ENCODE results near the gene TRIM28. TPM values are rescaled to one million over a fixed set of nuclear protein-coding genes. Genes with fewer than 3 reads are reported as not detected.
A peak's percentile ranks its signal among the peaks of the same experiment; 100 is the strongest.

The TRIM28 gene
- total RNA-seq, 1 experiment from 2014 or later: 908 TPM

DNA sequence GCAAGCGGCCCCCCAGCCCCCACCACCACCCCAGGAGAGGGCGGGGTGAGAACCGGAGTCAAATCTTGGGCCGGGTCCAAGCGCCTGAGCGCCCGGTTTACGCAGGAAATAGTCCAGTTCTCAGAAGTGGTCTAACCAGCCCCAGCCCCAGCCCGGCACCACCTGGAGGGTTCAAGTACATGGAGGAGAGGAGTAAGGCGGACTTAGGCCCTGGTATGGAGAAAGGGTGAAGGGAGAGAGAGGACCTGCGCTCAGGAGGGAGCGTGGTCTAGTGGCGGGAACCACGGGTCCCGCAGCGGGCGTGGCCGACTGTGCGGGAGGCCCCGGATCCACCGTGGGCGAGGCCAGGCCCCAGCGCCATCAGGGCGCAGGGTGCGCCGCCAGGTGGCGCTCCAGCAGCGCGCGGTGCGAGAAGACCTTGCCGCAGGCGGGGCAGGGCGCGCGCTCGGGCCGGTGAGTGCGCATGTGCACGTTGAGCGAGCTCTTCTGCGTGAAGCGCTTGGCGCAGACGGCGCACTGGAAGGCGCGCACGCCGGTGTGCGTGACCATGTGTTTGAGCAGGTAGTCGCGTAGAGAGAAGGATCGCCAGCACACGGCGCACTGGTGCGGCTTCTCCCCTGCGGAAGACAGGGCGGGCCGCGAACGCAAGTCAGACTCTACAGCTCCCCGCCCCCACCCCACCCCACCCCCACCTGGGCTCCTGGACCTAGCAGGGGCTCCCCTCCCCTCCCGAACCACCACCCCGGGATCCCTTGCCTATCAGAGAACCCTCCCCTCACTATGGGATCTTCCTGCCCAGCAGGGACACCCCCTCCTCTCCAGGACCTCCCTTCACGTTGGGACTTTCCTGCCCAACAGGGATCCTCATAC, 29.9 kb upstream of the TRIM28 start:
- Histone ChIP-seq H3K79me2 (ENCODE audit: insufficient read depth, low read length) (peaks cover 50% of the 10 kb centered on the region), H2AFZ (ENCODE audit: low read depth, low read length, poor library complexity, severe bottlenecking) (no peak overlapping the region), H4K20me1 (ENCODE audit: insufficient read depth) (no peaks in the 10 kb centered on the region), H3K9me3 (ENCODE audit: control insufficient read depth in 1 of 2, insufficient read depth in 1 of 2, low read depth in 1 of 2, low read length in 2 of 2) (no peaks in the 10 kb centered on the region), H3K27ac (ENCODE audit: low read depth, low read length) (peak overlapping the region; percentile 80), H3K9ac (ENCODE audit: low read length) (peak overlapping the region; percentile 95), H3K4me2 (ENCODE audit: low read length) (peak overlapping the region; percentile 98), H3K9me2 (ENCODE audit: insufficient read depth) (no peaks in the 10 kb centered on the region), H3K36me3 (ENCODE audit: control insufficient read depth in 1 of 2, insufficient read depth in 2 of 2, low read length in 2 of 2) (peaks cover 2 to 17% of the 10 kb centered on the region in 2 experiments; a peak in 2 of 4 replicates), H3K27me3 (ENCODE audit: insufficient read depth, low read length) (no peaks in the 10 kb centered on the region), H3K4me1 (ENCODE audit: control insufficient read depth in 1 of 2, insufficient read depth in 2 of 2, low read length in 2 of 2) (peaks cover 11 to 32% of the 10 kb centered on the region in 2 experiments), H3K4me3 (replicated peaks in 1 of 2; ENCODE audit: low read depth in 1 of 2, low read length in 2 of 2) (peak overlapping the region; percentile 78 to 91)
- intact Hi-C loops (cut with micrococcal nuclease): no loop called here
- ChIA-PET CTCF (interaction anchor here (0.6 to 1.6 kb wide), 11 partner anchors 8 to 1194 kb away, joined by 3 to 11 read pairs (median 5); partner anchors contain the start of genes TRIM28, ZNF497 and ZNF543), POLR2A (interaction anchor here (0.8 to 2.1 kb wide), 12 partner anchors 14 to 286 kb away, joined by 3 to 12 read pairs (median 6); partner anchors contain the start of genes CHMP2A, TRIM28, ZNF446 and ZNF497), RAD21 (ENCODE audit: low non-redundant PET in 1 of 2, low total read pairs in 2 of 2, uncharacterized antibody in 2 of 2, unreplicated experiment in 2 of 2) (interaction anchor here in 1 of 2 experiments (0.5 to 1.0 kb wide), 3 partner anchors 41 to 295 kb away, joined by 3 to 10 read pairs (median 4); partner anchors contain the start of gene CHMP2A)
- BruUV-seq (replicated peaks): no TSS peak
- ATAC-seq: peak; percentile 85
- DNase-seq (ENCODE audit: low read depth, low spot score): peak; percentile 86
- TF ChIP-seq, protein P1, sequence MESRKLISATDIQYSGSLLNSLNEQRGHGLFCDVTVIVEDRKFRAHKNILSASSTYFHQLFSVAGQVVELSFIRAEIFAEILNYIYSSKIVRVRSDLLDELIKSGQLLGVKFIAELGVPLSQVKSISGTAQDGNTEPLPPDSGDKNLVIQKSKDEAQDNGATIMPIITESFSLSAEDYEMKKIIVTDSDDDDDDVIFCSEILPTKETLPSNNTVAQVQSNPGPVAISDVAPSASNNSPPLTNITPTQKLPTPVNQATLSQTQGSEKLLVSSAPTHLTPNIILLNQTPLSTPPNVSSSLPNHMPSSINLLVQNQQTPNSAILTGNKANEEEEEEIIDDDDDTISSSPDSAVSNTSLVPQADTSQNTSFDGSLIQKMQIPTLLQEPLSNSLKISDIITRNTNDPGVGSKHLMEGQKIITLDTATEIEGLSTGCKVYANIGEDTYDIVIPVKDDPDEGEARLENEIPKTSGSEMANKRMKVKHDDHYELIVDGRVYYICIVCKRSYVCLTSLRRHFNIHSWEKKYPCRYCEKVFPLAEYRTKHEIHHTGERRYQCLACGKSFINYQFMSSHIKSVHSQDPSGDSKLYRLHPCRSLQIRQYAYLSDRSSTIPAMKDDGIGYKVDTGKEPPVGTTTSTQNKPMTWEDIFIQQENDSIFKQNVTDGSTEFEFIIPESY (IDR thresholded peaks at IDR 0.05; ENCODE audit: extremely low read depth, insufficient replicate concordance, low read length): no peak
- TF ChIP-seq CEBPB (IDR thresholded peaks at IDR 0.05; ENCODE audit: low read depth): no peak
- TF ChIP-seq POLR2A (IDR thresholded peaks at IDR 0.05; ENCODE audit: borderline replicate concordance, extremely low read depth, insufficient read depth, insufficient read length): peak; percentile 77
- no peak for TF ChIP-seq FOSL1 (IDR thresholded peaks at IDR 0.05; ENCODE audit: low read depth)
- TF ChIP-seq, protein P2, sequence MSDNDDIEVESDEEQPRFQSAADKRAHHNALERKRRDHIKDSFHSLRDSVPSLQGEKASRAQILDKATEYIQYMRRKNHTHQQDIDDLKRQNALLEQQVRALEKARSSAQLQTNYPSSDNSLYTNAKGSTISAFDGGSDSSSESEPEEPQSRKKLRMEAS (IDR thresholded peaks at IDR 0.05): peak; percentile 96
- no peak for TF ChIP-seq SRF (IDR thresholded peaks at IDR 0.05; ENCODE audit: low read depth)
- TF ChIP-seq EGR1 (IDR thresholded peaks at IDR 0.05; ENCODE audit: low read depth): no peak
- TF ChIP-seq ZNF274 (IDR thresholded peaks at IDR 0.05; ENCODE audit: low read depth, low read length): no peak
- TF ChIP-seq ZFX (IDR thresholded peaks at IDR 0.05): peak; percentile 69; the same call in 1 of the 2 replicates
- peak; percentile 73 for TF ChIP-seq RAD21 (IDR thresholded peaks at IDR 0.05; ENCODE audit: low read depth)
- TF ChIP-seq SP1 (IDR thresholded peaks at IDR 0.05; ENCODE audit: low read depth): peak; percentile 59
- TF ChIP-seq POLR2AphosphoS5 (IDR thresholded peaks at IDR 0.05; ENCODE audit: low read depth, low read length): peak; percentile 96
- peak; percentile 51 for TF ChIP-seq TCF7L2 (IDR thresholded peaks at IDR 0.05; ENCODE audit: borderline replicate concordance, extremely low read depth, insufficient read depth, insufficient read length)
- TF ChIP-seq, protein P3, sequence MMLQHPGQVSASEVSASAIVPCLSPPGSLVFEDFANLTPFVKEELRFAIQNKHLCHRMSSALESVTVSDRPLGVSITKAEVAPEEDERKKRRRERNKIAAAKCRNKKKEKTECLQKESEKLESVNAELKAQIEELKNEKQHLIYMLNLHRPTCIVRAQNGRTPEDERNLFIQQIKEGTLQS (IDR thresholded peaks at IDR 0.05): no peak
- peak; percentile 87 for TF ChIP-seq CBX3 (IDR thresholded peaks at IDR 0.05; ENCODE audit: low read depth)
- TF ChIP-seq EZH2phosphoT487 (IDR thresholded peaks at IDR 0.05; ENCODE audit: borderline replicate concordance): no peak
- TF ChIP-seq, protein P4, sequence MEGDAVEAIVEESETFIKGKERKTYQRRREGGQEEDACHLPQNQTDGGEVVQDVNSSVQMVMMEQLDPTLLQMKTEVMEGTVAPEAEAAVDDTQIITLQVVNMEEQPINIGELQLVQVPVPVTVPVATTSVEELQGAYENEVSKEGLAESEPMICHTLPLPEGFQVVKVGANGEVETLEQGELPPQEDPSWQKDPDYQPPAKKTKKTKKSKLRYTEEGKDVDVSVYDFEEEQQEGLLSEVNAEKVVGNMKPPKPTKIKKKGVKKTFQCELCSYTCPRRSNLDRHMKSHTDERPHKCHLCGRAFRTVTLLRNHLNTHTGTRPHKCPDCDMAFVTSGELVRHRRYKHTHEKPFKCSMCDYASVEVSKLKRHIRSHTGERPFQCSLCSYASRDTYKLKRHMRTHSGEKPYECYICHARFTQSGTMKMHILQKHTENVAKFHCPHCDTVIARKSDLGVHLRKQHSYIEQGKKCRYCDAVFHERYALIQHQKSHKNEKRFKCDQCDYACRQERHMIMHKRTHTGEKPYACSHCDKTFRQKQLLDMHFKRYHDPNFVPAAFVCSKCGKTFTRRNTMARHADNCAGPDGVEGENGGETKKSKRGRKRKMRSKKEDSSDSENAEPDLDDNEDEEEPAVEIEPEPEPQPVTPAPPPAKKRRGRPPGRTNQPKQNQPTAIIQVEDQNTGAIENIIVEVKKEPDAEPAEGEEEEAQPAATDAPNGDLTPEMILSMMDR (IDR thresholded peaks at IDR 0.05 in 2 of 3, conservative IDR thresholded peaks at IDR 0.05 in 1 of 3; ENCODE audit: borderline replicate concordance in 1 of 3, insufficient read depth in 1 of 3, low read depth in 2 of 3, low read length in 2 of 3): peak; percentile 58 to 94 (median 84)
- TF ChIP-seq SIN3A (IDR thresholded peaks at IDR 0.05; ENCODE audit: low read depth): peak; percentile 65

Measured in HCT116 (cell line).